SK-N-MC (cell line): ENCODE data around the gene KAZN.

Experiments used
- EZH2 ChIP-seq: fragments of 200-600 bp; sonication (generic); IDR thresholded peaks from one replicate; pipeline ENCODE4 v1.6.1; 2017; ENCODE audit warnings: antibody characterized with exemption
- FOXP2 ChIP-seq: optimal IDR thresholded peaks from 2 replicates; pipeline ENCODE3; 2011; ENCODE audit warnings: mild to moderate bottlenecking, moderate library complexity; ENCODE audit not compliant: insufficient read depth; ENCODE audit errors: extremely low read length, control extremely low read depth
- POLR2AphosphoS5 ChIP-seq: IDR thresholded peaks from 2 replicates; pipeline ENCODE4 v1.6.1; 2012; ENCODE audit warnings: mild to moderate bottlenecking, low read depth, low read length, borderline replicate concordance

- TF ChIP-seq POLR2AphosphoS5, result no peak
- no peak for TF ChIP-seq EZH2
- TF ChIP-seq FOXP2, result no peak
Observed at GRCh38 chr1:15158506-15159165, 560.2 kb downstream of the KAZN start.
